CD4-positive, alpha-beta T cell (primary cell): ENCODE measurements around the gene ADGRL3. TPM values are rescaled to one million over a fixed set of nuclear protein-coding genes. Genes with fewer than 3 reads are reported as not detected.

Experiments
- ATAC-seq: fragments of 200-7000 bp; cut with Tn5 transposase; one replicate; pipeline ENCODE4 v1.10.0; 2022; ENCODE audit warnings: mild to moderate bottlenecking; ENCODE audit not compliant: poor library complexity
- CTCF ChIA-PET: fragments of 350-600 bp; sonication (Branson Sonifier 250); formaldehyde crosslinking; loops from one replicate; lab custom pipeline; 2021; ENCODE audit warnings: antibody characterized with exemption, inconsistent platforms; lab: Charles Lee
- POLR2A ChIA-PET: fragments of 350-600 bp; sonication (Branson Sonifier 250); formaldehyde crosslinking; loops from one replicate; lab custom pipeline; 2021; ENCODE audit warnings: antibody characterized with exemption, inconsistent platforms; lab: Charles Lee
- DNase-seq, 14 experiments: peaks; one replicate each; pipeline ENCODE4 v3.0.0-alpha.2; 2013 to 2020; ENCODE audit warnings: mixed read lengths in 2 of 14
- H3K27ac ChIP-seq, 2 donors: one replicate each; pipeline versions ENCODE4 v1.5.1 to v1.7.0; 2013; ENCODE audit warnings: low read length in 2 of 2, low read depth in 1 of 2, mild to moderate bottlenecking in 1 of 2
- H3K27me3 ChIP-seq, 2 experiments: 1 replicate in 1 of 2; 2 replicates in 1 of 2; pipeline versions ENCODE4 v1.6.1 to v1.7.0; 2013; ENCODE audit warnings: low read length in 2 of 2, control low read depth in 1 of 2, mild to moderate bottlenecking in 1 of 2, moderate library complexity in 1 of 2; ENCODE audit not compliant: insufficient read depth in 2 of 2, control insufficient read depth in 1 of 2
- H3K36me3 ChIP-seq: one replicate; pipeline ENCODE4 v1.6.1; 2013; ENCODE audit warnings: low read length, control low read depth; ENCODE audit not compliant: insufficient read depth
- H3K4me1 ChIP-seq: one replicate; pipeline ENCODE4 v1.6.1; 2013; ENCODE audit warnings: low read length, control low read depth; ENCODE audit not compliant: insufficient read depth
- H3K4me3 ChIP-seq: one replicate; pipeline ENCODE4 v1.5.1; 2013; ENCODE audit warnings: mild to moderate bottlenecking, low read length, moderate library complexity
- H3K9me3 ChIP-seq, 2 experiments: 1 replicate in 1 of 2; 2 replicates in 1 of 2; pipeline versions ENCODE4 v1.6.1 to v1.7.0; 2013; ENCODE audit warnings: low read length in 2 of 2, mild to moderate bottlenecking in 2 of 2, control low read depth in 1 of 2, moderate library complexity in 1 of 2; ENCODE audit not compliant: control insufficient read depth in 1 of 2, insufficient read depth in 1 of 2
- H3K27ac Mint-ChIP-seq: one replicate; pipeline ENCODE4 v1.8.0; 2020; ENCODE audit warnings: mixed read lengths
- H3K27me3 Mint-ChIP-seq: one replicate; pipeline ENCODE4 v1.8.0; 2021; ENCODE audit warnings: mixed read lengths
- H3K36me3 Mint-ChIP-seq: one replicate; pipeline ENCODE4 v1.8.0; 2021; ENCODE audit warnings: low read depth, mixed read lengths
- H3K4me1 Mint-ChIP-seq: one replicate; pipeline ENCODE4 v1.8.0; 2021; ENCODE audit warnings: low read depth, mixed read lengths
- H3K4me3 Mint-ChIP-seq: one replicate; pipeline ENCODE4 v1.8.0; 2020; ENCODE audit warnings: mild to moderate bottlenecking, mixed read lengths
- H3K9me3 Mint-ChIP-seq: one replicate; pipeline ENCODE4 v1.8.0; 2020; ENCODE audit warnings: mixed read lengths
- intact Hi-C, 2 experiments: fragments of 100-400 bp; cut with DNase I in 1 of 2; cut with micrococcal nuclease in 1 of 2; formaldehyde crosslinking; loops; one replicate each; pipeline versions ENCODE4 v1.15.1 to v1.9.0; 2023 to 2025; cut with DNase I, micrococcal nuclease
- total RNA-seq, 174 experiments: library from RNA in 2 of 174; stranded (reverse) in 2 of 174; gene quantifications; one replicate each; pipeline ENCODE4 v1.2.3 and lab custom pipeline; 2021 to 2026
- TF ChIP-seq, protein P1 (sequence below): fragments of 200-600 bp; IDR thresholded peaks from one replicate; pipeline ENCODE4 v1.8.0; 2022; ENCODE audit warnings: antibody characterized with exemption, mild to moderate bottlenecking

ADGRL3 gene
- total RNA-seq, 2 experiments from 2014 or later = not detected

DNA sequence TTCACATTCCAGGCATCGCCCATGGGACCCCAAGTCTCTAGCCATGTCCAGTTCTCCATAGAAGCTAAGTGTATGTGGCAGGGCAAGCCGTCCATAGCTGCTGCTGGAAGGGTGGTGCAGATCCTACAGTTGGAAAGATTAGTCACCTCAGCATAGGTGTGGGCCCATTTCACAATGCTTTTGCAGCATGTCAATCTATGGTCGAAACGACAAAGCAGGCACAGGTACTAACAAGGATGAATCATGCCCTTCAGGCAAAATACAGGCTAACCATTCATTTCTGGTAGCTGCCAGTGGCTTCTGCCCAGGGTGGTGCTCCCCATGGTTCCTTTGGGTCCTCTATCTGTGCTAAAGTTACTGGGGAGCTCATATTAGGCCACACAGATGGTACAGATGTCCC, 225.2 kb downstream of the ADGRL3 start:
- Histone ChIP-seq H3K4me1 (no peaks in the 10 kb centered on the region), H3K9me3 (peaks cover 0 to 39% of the 10 kb centered on the region in 2 experiments), H3K27ac (no peak overlapping the region), H3K4me3 (no peak overlapping the region), H3K27me3 (no peaks in the 10 kb centered on the region), H3K36me3 (no peaks in the 10 kb centered on the region)
- Mint-ChIP-seq H3K9me3 (peaks cover 7% of the 10 kb centered on the region), H3K4me3 (no peak overlapping the region), H3K27me3 (no peaks in the 10 kb centered on the region), H3K27ac (no peak overlapping the region), H3K36me3 (no peaks in the 10 kb centered on the region), H3K4me1 (no peaks in the 10 kb centered on the region)
- TF ChIP-seq, protein P1, sequence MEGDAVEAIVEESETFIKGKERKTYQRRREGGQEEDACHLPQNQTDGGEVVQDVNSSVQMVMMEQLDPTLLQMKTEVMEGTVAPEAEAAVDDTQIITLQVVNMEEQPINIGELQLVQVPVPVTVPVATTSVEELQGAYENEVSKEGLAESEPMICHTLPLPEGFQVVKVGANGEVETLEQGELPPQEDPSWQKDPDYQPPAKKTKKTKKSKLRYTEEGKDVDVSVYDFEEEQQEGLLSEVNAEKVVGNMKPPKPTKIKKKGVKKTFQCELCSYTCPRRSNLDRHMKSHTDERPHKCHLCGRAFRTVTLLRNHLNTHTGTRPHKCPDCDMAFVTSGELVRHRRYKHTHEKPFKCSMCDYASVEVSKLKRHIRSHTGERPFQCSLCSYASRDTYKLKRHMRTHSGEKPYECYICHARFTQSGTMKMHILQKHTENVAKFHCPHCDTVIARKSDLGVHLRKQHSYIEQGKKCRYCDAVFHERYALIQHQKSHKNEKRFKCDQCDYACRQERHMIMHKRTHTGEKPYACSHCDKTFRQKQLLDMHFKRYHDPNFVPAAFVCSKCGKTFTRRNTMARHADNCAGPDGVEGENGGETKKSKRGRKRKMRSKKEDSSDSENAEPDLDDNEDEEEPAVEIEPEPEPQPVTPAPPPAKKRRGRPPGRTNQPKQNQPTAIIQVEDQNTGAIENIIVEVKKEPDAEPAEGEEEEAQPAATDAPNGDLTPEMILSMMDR = no peak
- no peak for DNase-seq
- intact Hi-C loops = no loop called here
- POLR2A ChIA-PET = no interaction called here
- CTCF ChIA-PET = no interaction called here
- no peak for ATAC-seq

DNA sequence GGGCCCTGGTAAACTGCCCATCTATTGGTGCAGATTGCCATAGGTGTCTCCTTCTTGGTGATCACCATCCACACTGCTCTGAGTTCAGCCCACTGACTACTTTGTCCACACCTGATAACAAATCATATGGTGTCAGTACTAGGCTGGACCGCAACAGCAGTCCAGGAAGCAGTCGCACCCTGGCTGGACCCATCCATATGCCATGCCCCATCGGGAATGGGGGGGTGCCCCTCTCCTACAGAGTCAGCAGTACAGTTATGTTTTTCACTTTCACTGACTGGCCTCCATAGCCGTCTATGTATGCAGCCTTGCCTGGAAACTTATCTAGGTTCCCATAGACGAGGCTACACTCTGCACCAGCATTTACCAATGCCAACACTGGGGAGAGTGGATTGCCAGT, 226.1 kb downstream of the ADGRL3 start:
- H3K4me1 ChIP-seq = no peaks in the 10 kb centered on the region
- peaks cover 0 to 33% of the 10 kb centered on the region in 2 experiments for H3K9me3 ChIP-seq
- intact Hi-C loops = no loop called here
- TF ChIP-seq, protein P1 = no peak
- no peaks in the 10 kb centered on the region for H3K36me3 Mint-ChIP-seq
- H3K27ac ChIP-seq = no peak overlapping the region
- H3K27me3 Mint-ChIP-seq = no peaks in the 10 kb centered on the region
- peaks cover 7% of the 10 kb centered on the region for H3K9me3 Mint-ChIP-seq
- no peak overlapping the region for H3K4me3 Mint-ChIP-seq
- no peaks in the 10 kb centered on the region for H3K36me3 ChIP-seq
- no peaks in the 10 kb centered on the region for H3K27me3 ChIP-seq
- H3K4me3 ChIP-seq = no peak overlapping the region
- no peak overlapping the region for H3K27ac Mint-ChIP-seq
- CTCF ChIA-PET = no interaction called here
- H3K4me1 Mint-ChIP-seq = no peaks in the 10 kb centered on the region
- ATAC-seq = no peak
- POLR2A ChIA-PET = no interaction called here
- no peak for DNase-seq

DNA sequence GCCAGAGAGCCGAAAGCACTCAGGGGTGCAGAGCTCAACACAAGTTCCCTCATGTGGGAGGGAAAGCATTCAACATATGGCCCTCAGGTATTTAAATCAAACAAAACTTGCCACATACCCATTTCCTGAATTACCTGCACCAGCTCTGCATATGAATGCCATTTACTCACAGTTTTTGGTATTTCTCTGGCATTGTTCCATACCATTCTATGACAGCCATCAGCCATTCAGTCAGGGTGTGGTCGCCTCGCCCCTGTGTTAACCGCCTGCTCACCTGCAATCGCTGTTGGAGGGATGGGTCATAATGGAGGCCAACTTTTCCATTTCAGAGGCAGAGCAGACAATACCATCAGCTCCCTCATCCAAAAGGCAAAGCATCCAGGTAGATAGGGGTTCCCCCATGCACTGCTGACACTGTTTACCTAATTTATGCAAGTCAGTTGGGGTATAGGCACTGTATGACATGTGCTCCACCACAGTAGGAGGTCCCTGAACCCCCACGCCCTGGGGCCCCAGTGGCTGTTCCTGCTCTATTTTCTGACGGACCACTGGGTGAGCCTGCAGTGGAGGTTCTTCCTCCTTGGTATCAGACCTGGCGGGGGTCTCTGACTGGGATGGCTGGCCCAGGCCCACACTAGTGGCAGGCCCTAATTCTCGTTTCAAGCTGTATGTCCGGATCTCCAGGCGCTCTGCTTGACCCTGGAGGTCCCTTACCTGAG, 227.1 kb downstream of the ADGRL3 start:
- H3K4me3 ChIP-seq = no peak overlapping the region
- POLR2A ChIA-PET = no interaction called here
- no peaks in the 10 kb centered on the region for H3K36me3 ChIP-seq
- Mint-ChIP-seq H3K36me3 (no peaks in the 10 kb centered on the region), H3K4me3 (no peak overlapping the region), H3K9me3 (peaks cover 9% of the 10 kb centered on the region), H3K27ac (no peak overlapping the region), H3K4me1 (no peaks in the 10 kb centered on the region), H3K27me3 (no peaks in the 10 kb centered on the region)
- H3K27ac ChIP-seq = no peak overlapping the region
- TF ChIP-seq, protein P1 = no peak
- peaks cover 0 to 33% of the 10 kb centered on the region in 2 experiments for H3K9me3 ChIP-seq
- CTCF ChIA-PET = no interaction called here
- ATAC-seq (no peak), DNase-seq (no peak)
- intact Hi-C loops = no loop called here
- H3K4me1 ChIP-seq = no peaks in the 10 kb centered on the region
- H3K27me3 ChIP-seq = no peaks in the 10 kb centered on the region
